Esophagus squamous epithelium (tissue), 5 donors: ENCODE measurements around the gene NLGN1. TPM values are rescaled to one million over a fixed set of nuclear protein-coding genes. Genes with fewer than 3 reads are reported as not detected.
"Not testable (repeated sequence)": the region's sequence is repeated elsewhere in the genome, so short reads cannot be mapped to it uniquely, and the experiment has no call there.

Experiments
- DNase-seq: peaks from one replicate; lab custom pipeline; 2025; lab: John Stamatoyannopoulos, UW
- H3K27ac ChIP-seq, 4 donors: fragments of 200-600 bp; sonication (generic); one replicate each; pipeline ENCODE4 v1.5.1; 2016 to 2019; ENCODE audit warnings: mild to moderate bottlenecking in 1 of 4
- H3K27me3 ChIP-seq, 4 donors: fragments of 200-600 bp; sonication (generic); 1 replicate in 3 of 4; 2 replicates in 1 of 4; pipeline versions ENCODE4 v1.5.1 to v1.6.0; 2017 to 2021; ENCODE audit warnings: antibody characterized with exemption in 1 of 4
- H3K36me3 ChIP-seq, 3 donors: fragments of 200-600 bp; sonication (generic); one replicate each; pipeline ENCODE4 v1.5.1; 2016 to 2019
- H3K4me1 ChIP-seq, 3 donors: fragments of 200-600 bp; sonication (generic); one replicate each; pipeline ENCODE4 v1.5.1; 2017 to 2019
- H3K4me3 ChIP-seq, 4 donors: fragments of 200-600 bp; sonication (generic); 1 replicate in 3 of 4; 2 replicates in 1 of 4; pipeline ENCODE4 v1.5.1; 2016 to 2019; ENCODE audit warnings: mild to moderate bottlenecking in 2 of 4, moderate library complexity in 1 of 4
- H3K9me3 ChIP-seq, 3 donors: fragments of 200-600 bp; sonication (generic); one replicate each; pipeline ENCODE4 v1.5.1; 2016 to 2019
- CTCF ChIP-seq, 6 experiments: fragments of 450-650 bp in 4 of 6; fragments of 200-600 bp in 2 of 6; sonication (generic) in 2 of 6; IDR thresholded peaks; one replicate each; pipeline ENCODE4 v1.5.1; 2016 to 2019; ENCODE audit warnings: antibody characterized with exemption in 6 of 6, mild to moderate bottlenecking in 4 of 6, moderate library complexity in 4 of 6
- POLR2A ChIP-seq, 4 donors: fragments of 450-650 bp; IDR thresholded peaks; one replicate each; pipeline ENCODE4 v1.6.1; 2017; ENCODE audit warnings: antibody characterized with exemption in 4 of 4, mild to moderate bottlenecking in 4 of 4, moderate library complexity in 3 of 4
- WGBS, 2 donors: methylation state at CpG; one replicate each; pipeline ENCODE4 v1.1.5; 2018; 5-methylcytosine and 5-hydroxymethylcytosine counted together
- intact Hi-C: fragments of 100-400 bp; cut with DNase I; formaldehyde crosslinking; loops from one replicate; pipeline ENCODE4 v1.15.0; 2022
- total RNA-seq, 4 donors: library from RNA; depleted of rRNA; stranded (reverse); fragments of >200 nt; gene quantifications; one replicate each; pipeline ENCODE4 v1.1.0, GENCODE V29; 2016
- donor health status: DM: yes; HTN: yes; CAD: no.

The NLGN1 gene
- total RNA-seq, 4 donors from 2014 or later: 0.34 to 12.6 (median 2.9) TPM

DNA sequence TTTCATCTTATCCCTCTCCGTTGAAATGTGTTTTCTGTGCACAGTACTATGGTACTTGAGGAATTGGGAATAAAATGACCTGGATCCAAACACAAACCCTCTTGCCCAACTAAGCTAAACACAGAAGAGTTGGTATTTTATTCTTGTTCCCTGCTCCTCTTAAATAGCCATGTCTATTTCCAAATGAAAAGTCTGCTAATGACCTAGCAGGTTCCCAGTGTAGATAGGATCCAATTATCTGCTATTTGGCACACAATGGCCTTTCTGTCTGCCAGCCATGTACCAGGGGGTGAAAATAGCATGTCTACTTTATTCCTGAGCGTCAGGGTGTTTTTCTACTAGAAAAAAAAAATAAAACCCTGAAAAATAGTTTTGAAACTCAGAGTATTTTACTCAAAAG, 804.6 kb downstream of the NLGN1 start:
- no peak overlapping the region for H3K27ac ChIP-seq
- no peak for TF ChIP-seq POLR2A (IDR thresholded peaks at IDR 0.05)
- no peak for DNase-seq
- no peaks in the 10 kb centered on the region for H3K4me1 ChIP-seq
- WGBS, 2 donors: 58 to 62% methylated on average over 2 of the region's 2 CpGs
- intact Hi-C loops: no loop called here
- H3K27me3 ChIP-seq: no peaks in the 10 kb centered on the region
- no peak overlapping the region for H3K4me3 ChIP-seq
- H3K36me3 ChIP-seq: no peaks in the 10 kb centered on the region
- H3K9me3 ChIP-seq: no peaks in the 10 kb centered on the region

DNA sequence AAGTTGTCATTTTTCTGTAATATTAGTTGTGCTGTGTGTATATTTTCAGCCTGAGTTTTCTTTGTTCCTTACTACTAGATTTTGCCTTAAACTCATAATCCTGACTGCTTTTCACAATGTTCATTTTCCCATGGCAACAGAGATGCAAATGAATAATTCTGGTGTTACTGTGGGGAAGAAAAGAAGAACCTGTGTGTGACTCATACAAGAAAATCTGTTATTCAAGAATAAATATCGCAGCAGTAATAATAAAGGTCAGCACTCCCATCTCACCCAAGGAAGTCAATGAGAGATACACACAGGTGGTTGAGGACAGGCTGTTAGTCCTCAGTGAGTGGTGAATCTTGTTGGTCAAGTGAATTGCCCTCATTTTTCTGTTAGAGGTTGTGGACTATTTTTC, 805.0 kb downstream of the NLGN1 start:
- H3K4me3 ChIP-seq: no peak overlapping the region
- no peak for TF ChIP-seq POLR2A (IDR thresholded peaks at IDR 0.05)
- TF ChIP-seq CTCF (IDR thresholded peaks at IDR 0.05): no peak
- no peak for DNase-seq
- H3K4me1 ChIP-seq: no peaks in the 10 kb centered on the region
- WGBS, 2 donors: 57 to 65% methylated on average over 1 of the region's 1 CpG
- H3K27me3 ChIP-seq: no peaks in the 10 kb centered on the region
- intact Hi-C loops: no loop called here
- H3K27ac ChIP-seq: no peak overlapping the region
- H3K9me3 ChIP-seq: no peaks in the 10 kb centered on the region
- no peaks in the 10 kb centered on the region for H3K36me3 ChIP-seq

GRCh38 chr3:174204765-174205164, 807.2 kb downstream of the NLGN1 start:
- Histone ChIP-seq H3K27me3 (no peaks in the 10 kb centered on the region), H3K27ac (no peak overlapping the region), H3K36me3 (no peaks in the 10 kb centered on the region), H3K4me1 (no peaks in the 10 kb centered on the region), H3K4me3 (no peak overlapping the region), H3K9me3 (no peaks in the 10 kb centered on the region)
- DNase-seq: no peak
- 26 to 29% methylated on average over 1 of the region's 1 CpG for WGBS, 2 donors
- TF ChIP-seq POLR2A (IDR thresholded peaks at IDR 0.05): no peak
- intact Hi-C loops: no loop called here

DNA sequence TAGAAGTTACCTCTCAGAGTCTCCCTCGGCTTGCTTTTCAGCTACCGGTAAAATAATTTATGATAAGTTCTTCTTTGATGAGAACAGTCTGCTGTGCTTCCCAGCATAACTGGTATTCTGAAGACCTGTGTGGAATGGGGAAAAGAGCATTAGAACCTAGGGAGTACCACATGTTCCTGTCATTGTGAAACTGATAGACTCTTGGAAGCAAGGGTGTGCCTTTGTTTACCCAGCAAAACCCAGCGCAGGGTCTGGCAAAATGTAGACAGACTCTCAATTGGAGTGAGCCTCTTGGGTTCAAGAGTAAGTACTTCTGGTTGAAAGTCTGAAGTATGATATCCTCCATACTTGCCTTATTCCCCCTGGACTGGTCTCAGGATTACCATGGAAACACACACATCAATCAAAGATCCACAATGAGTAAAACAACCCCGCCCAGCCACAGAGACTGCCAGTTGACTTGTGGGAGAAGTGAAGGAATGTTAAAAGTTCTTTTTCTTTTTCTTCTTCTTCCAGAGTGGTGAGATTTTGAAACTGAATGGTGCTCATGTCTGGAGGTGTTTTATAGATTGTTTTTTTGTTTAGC, 809.2 kb downstream of the NLGN1 start:
- Histone ChIP-seq H3K36me3 (no peaks in the 10 kb centered on the region), H3K27me3 (no peaks in the 10 kb centered on the region), H3K9me3 (no peaks in the 10 kb centered on the region), H3K27ac (no peak overlapping the region), H3K4me3 (no peak overlapping the region), H3K4me1 (no peaks in the 10 kb centered on the region)
- intact Hi-C loops: no loop called here
- no peak for DNase-seq
- TF ChIP-seq POLR2A (IDR thresholded peaks at IDR 0.05): no peak
- no peak for TF ChIP-seq CTCF (IDR thresholded peaks at IDR 0.05)
- 81 to 84% methylated on average over 4 of the region's 4 CpGs for WGBS, 2 donors

DNA sequence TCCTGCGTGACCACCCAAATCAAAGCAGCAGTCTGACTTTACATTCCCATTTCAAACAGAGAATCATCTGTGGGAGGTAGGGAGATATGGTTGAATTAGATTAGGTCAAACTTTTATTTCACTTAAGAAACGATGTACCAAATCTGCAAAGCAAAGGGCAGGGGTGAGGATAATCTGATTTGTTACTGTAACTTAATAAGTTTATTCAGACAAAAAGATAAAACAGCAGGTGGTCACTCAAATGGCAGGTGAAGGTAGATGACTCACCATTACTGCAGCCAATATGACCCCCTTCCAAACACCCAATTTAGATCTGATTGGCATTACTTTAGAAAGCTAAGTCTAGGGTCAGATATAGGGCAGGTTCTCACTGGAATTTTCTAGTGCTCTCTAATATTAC, 810.6 kb downstream of the NLGN1 start:
- no peak for DNase-seq
- Histone ChIP-seq H3K36me3 (no peaks in the 10 kb centered on the region), H3K4me1 (no peaks in the 10 kb centered on the region), H3K9me3 (no peaks in the 10 kb centered on the region), H3K27ac (no peak overlapping the region), H3K4me3 (no peak overlapping the region), H3K27me3 (no peaks in the 10 kb centered on the region)
- intact Hi-C loops: no loop called here
- 78 to 90% methylated on average over 2 of the region's 2 CpGs for WGBS, 2 donors
- TF ChIP-seq POLR2A (IDR thresholded peaks at IDR 0.05) (no peak), CTCF (IDR thresholded peaks at IDR 0.05) (no peak)

GRCh38 chr3:174211896-174212295, 814.4 kb downstream of the NLGN1 start:
- H3K27me3 ChIP-seq, H3K27ac ChIP-seq, DNase-seq, H3K9me3 ChIP-seq, H3K4me3 ChIP-seq, intact Hi-C loops, H3K36me3 ChIP-seq, H3K4me1 ChIP-seq: not testable (repeated sequence)
- 95% methylated on average over 4 of the region's 24 CpGs; no CpG with 5 or more reads in 1 of the 2 donors for WGBS, 2 donors

- Histone ChIP-seq H3K27me3 (no peaks in the 10 kb centered on the region), H3K4me3 (no peak overlapping the region), H3K4me1 (no peaks in the 10 kb centered on the region), H3K9me3 (no peaks in the 10 kb centered on the region), H3K36me3 (no peaks in the 10 kb centered on the region), H3K27ac (no peak overlapping the region)
- WGBS, 2 donors: 65 to 68% methylated on average over 5 of the region's 5 CpGs
- no peak for TF ChIP-seq CTCF (IDR thresholded peaks at IDR 0.05)
- no peak for TF ChIP-seq POLR2A (IDR thresholded peaks at IDR 0.05)
- DNase-seq: no peak
- intact Hi-C loops: no loop called here
These were observed 817.9 kb downstream of the NLGN1 start for GRCh38 chr3:174215456-174215855.
